BJ (cell line): ENCODE measurements around the gene OR6B2. TPM values are rescaled to one million over a fixed set of nuclear protein-coding genes. Genes with fewer than 3 reads are reported as not detected.

Source experiments
- CTCF ChIA-PET: fragments of 350-600 bp; formaldehyde crosslinking; extraction: SDS; loops from one replicate; lab custom pipeline; 2021; ENCODE audit warnings: antibody characterized with exemption, inconsistent platforms; lab: Yijun Ruan, JAX
- POLR2A ChIA-PET: fragments of 300-600 bp; sonication (Branson Sonifier 250); formaldehyde crosslinking; extraction: SDS; loops from one replicate; lab custom pipeline; 2021; ENCODE audit warnings: antibody characterized with exemption; lab: Charles Lee
- DNase-seq: peaks from one replicate; pipeline ENCODE4 v3.0.0-alpha.2; 2011; ENCODE audit warnings: low read depth
- H3K27me3 ChIP-seq: 2 replicates; pipeline ENCODE4 v1.6.0; 2011; ENCODE audit warnings: low read length; ENCODE audit not compliant: control insufficient read depth, insufficient read depth
- H3K36me3 ChIP-seq: 2 replicates; pipeline ENCODE4 v1.5.1; 2011; ENCODE audit warnings: low read length; ENCODE audit not compliant: control insufficient read depth, insufficient read depth
- H3K4me3 ChIP-seq: 2 replicates; pipeline ENCODE4 v1.5.1; 2011; ENCODE audit warnings: low read depth, mild to moderate bottlenecking, control low read depth, low read length
- CTCF ChIP-seq: IDR thresholded peaks from 2 replicates; pipeline ENCODE4 v1.5.1; 2011; ENCODE audit warnings: low read depth, mild to moderate bottlenecking, control low read depth, inconsistent platforms, low read length, moderate library complexity; ENCODE audit not compliant: insufficient read depth
- polyA plus RNA-seq: library from polyadenylated mRNA; depleted of rRNA; stranded (reverse); fragments of >200 nt; gene quantifications from 2 replicates; pipeline ENCODE4 v1.2.3, GENCODE V29; 2011

OR6B2 gene
- polyA plus RNA-seq, 1 experiment, result not detected

- ChIA-PET POLR2A (no interaction called here), CTCF (no interaction called here)
- DNase-seq, result no peak
- Histone ChIP-seq H3K36me3 (no peaks in the 10 kb centered on the region), H3K4me3 (no peak overlapping the region), H3K27me3 (peaks cover 1% of the 10 kb centered on the region; the same call in 1 of the 2 replicates)
- no peak for TF ChIP-seq CTCF
These were observed 2.4 kb upstream of the OR6B2 start for GRCh38 chr2:240032406-240033329.

GRCh38 chr2:240024766-240025165, 5.5 kb downstream of the OR6B2 start:
- no peaks in the 10 kb centered on the region for H3K27me3 ChIP-seq
- H3K4me3 ChIP-seq, result peak overlapping the region; percentile 97
- TF ChIP-seq CTCF, result no peak
- H3K36me3 ChIP-seq, result peaks cover 12% of the 10 kb centered on the region
- DNase-seq, result no peak
- ChIA-PET POLR2A (no interaction called here), CTCF (interaction anchor here (1.1 to 1.2 kb wide), 2 partner anchors 16 to 36 kb away, joined by 3 read pairs; no protein-coding TSS in a partner anchor)

- no peak for DNase-seq
These were observed 6.4 kb downstream of the OR6B2 start for GRCh38 chr2:240023792-240024191.

GRCh38 chr2:240021488-240022104, 8.6 kb downstream of the OR6B2 start:
- DNase-seq, result no peak
- peaks cover 25% of the 10 kb centered on the region for H3K36me3 ChIP-seq
- ChIA-PET CTCF (interaction anchor here (0.6 to 3.2 kb wide), 12 partner anchors 13 to 713 kb away, joined by 3 to 23 read pairs (median 5); no protein-coding TSS in a partner anchor), POLR2A (interaction anchor here (0.5 kb wide), 1 partner anchor 439 kb away, joined by 10 read pairs; no protein-coding TSS in a partner anchor)
- H3K4me3 ChIP-seq, result no peak overlapping the region
- peak; percentile 96 for TF ChIP-seq CTCF
- H3K27me3 ChIP-seq, result no peaks in the 10 kb centered on the region

More at GRCh38 chr2:240023792-240024191, 6.4 kb downstream of the OR6B2 start:
- ChIA-PET CTCF (interaction anchor here (0.7 to 1.6 kb wide), 2 partner anchors 10 to 563 kb away, joined by 3 to 4 read pairs; partner anchors contain the start of gene CAPN10), POLR2A (no interaction called here)
- no peak for TF ChIP-seq CTCF
- H3K4me3 ChIP-seq, result no peak overlapping the region
- H3K36me3 ChIP-seq, result peaks cover 12% of the 10 kb centered on the region
- no peaks in the 10 kb centered on the region for H3K27me3 ChIP-seq
